ENCODE results near the gene ADK.

ADK gene

DNA sequence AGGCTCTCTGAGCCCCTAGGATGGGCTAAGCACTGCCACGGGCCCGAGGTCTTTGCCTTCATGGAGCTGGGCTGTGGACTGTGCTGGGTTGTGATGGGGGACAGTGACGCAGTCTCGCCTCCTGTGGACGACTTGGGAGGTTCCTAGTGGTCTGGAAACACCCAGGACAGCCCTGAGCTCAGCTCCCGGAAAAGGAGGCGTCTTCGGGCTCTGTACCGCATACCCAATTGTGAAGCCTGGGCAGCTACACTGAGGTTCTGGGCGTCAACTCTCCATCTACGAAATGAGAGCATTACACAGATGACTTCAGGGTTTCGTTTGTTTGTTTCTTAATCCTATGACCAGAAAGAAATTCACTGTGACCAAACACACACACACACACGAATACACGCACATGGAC, 595.8 kb downstream of the ADK start:
- H3K9me3 ChIP-seq: no peaks in the 10 kb centered on the region
- H3K4me1 ChIP-seq: no peaks in the 10 kb centered on the region
- DNase-seq: no peak
- H3K27ac ChIP-seq: no peak overlapping the region
- no peak overlapping the region for H3K4me3 ChIP-seq
- TF ChIP-seq, protein P1, sequence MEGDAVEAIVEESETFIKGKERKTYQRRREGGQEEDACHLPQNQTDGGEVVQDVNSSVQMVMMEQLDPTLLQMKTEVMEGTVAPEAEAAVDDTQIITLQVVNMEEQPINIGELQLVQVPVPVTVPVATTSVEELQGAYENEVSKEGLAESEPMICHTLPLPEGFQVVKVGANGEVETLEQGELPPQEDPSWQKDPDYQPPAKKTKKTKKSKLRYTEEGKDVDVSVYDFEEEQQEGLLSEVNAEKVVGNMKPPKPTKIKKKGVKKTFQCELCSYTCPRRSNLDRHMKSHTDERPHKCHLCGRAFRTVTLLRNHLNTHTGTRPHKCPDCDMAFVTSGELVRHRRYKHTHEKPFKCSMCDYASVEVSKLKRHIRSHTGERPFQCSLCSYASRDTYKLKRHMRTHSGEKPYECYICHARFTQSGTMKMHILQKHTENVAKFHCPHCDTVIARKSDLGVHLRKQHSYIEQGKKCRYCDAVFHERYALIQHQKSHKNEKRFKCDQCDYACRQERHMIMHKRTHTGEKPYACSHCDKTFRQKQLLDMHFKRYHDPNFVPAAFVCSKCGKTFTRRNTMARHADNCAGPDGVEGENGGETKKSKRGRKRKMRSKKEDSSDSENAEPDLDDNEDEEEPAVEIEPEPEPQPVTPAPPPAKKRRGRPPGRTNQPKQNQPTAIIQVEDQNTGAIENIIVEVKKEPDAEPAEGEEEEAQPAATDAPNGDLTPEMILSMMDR (IDR thresholded peaks at IDR 0.05): no peak
- intact Hi-C loops (cut with DNase I; ENCODE audit: low total_unique reads): no loop called here
- H3K36me3 ChIP-seq: no peaks in the 10 kb centered on the region
- no peaks in the 10 kb centered on the region for H3K27me3 ChIP-seq

DNA sequence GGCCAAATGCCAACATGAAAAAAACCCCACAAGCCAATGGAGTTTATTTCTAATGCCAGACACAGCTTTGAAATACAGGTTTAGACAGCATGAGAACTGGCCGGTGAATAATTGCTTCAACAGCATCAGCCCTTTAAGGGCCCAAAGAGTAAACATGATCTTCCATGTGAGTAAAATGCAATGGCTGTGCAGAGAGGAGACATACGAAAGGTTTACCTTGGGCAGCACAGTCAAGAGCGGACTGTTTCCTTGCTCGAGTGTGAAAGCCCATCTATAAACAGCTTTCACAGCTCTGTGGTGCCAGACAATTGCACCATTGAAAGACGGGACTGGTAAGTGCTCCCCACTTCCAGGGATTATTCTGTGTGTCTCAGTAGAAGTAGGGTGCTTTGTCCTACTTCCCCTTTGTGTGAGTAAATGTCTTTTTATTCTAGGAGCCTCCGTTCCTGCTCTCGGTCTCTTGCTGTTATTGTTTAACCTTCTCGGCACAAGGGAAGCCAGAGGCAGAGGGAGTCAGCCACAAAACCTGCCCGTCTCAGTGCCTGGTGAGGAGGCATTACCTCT, 597.5 kb downstream of the ADK start:
- Histone ChIP-seq H3K36me3 (no peaks in the 10 kb centered on the region), H3K4me3 (no peak overlapping the region), H3K9me3 (no peaks in the 10 kb centered on the region), H3K27ac (no peak overlapping the region), H3K4me1 (peaks cover 0 to 4% (median 2%) of the 10 kb centered on the region in 4 donors), H3K27me3 (no peaks in the 10 kb centered on the region)
- no peak for DNase-seq
- intact Hi-C loops (cut with DNase I; ENCODE audit: low total_unique reads): no loop called here
- TF ChIP-seq, protein P1 (IDR thresholded peaks at IDR 0.05): no peak

DNA sequence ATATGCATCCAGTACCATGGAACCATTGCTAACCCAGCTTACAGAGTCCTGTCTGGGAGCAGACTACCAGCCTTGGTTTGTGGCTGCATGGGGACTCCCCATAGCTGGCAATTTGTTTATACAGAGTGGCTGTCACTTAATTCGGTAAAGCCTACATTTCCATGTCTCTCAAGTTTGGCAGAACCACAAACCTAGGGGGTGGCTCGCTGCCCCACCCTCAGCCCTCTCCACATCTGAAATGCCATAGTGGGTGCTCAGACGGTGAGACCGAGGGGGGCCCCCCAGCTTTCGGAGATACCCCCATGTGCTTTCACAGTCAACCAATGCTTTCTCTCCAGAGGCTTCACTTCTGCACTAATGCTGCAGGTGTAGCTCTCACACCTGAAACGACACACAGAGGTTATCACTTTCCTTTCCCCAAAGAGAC, 599.8 kb downstream of the ADK start:
- Histone ChIP-seq H3K36me3 (no peaks in the 10 kb centered on the region), H3K4me3 (no peak overlapping the region), H3K27ac (no peak overlapping the region), H3K27me3 (no peaks in the 10 kb centered on the region), H3K4me1 (peaks cover 0 to 22% (median 12%) of the 10 kb centered on the region in 4 donors), H3K9me3 (no peaks in the 10 kb centered on the region)
- DNase-seq: peak in 1 of 2 donors; percentile 44
- intact Hi-C loops (cut with DNase I; ENCODE audit: low total_unique reads): no loop called here
- TF ChIP-seq, protein P1 (IDR thresholded peaks at IDR 0.05): no peak

DNA sequence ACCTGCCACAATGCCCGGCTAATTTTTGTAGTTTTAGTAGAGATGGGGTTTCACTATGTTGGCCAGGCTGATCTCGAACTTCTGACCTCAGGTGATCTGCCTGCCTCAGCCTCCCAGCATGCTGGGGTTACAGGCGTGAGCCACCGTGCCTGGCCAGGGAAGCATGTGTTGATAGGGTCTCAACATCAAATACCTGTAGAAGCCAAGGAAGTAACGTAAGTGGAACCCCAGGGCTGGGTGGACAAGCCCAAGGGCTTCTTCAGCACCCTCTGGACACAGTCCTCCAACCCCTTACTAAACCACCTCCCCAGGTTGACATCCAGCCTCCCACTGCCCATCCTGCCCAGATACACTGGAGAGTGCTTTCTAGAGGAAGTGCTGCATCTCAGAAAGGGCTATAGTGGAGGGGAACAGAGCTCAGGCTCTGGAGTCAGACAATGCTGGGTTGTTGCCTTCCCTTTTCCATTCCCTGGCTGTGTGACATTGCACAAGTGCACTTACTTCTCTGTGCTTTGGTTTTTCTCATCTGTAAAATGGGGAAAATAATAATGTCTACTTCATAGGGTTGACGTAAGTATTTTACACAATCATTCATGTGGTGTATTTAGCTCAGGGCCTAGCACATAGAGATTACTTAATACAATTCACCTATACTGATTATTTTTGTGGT, 601.5 kb downstream of the ADK start:
- H3K4me3 ChIP-seq: no peak overlapping the region
- H3K4me1 ChIP-seq: peaks cover 0 to 22% (median 12%) of the 10 kb centered on the region in 4 donors
- H3K36me3 ChIP-seq: no peaks in the 10 kb centered on the region
- no peaks in the 10 kb centered on the region for H3K27me3 ChIP-seq
- intact Hi-C loops (cut with DNase I; ENCODE audit: low total_unique reads): no loop called here
- TF ChIP-seq, protein P1 (IDR thresholded peaks at IDR 0.05): no peak
- no peaks in the 10 kb centered on the region for H3K9me3 ChIP-seq
- H3K27ac ChIP-seq: no peak overlapping the region
- DNase-seq: peak in 1 of 2 donors; percentile 31

DNA sequence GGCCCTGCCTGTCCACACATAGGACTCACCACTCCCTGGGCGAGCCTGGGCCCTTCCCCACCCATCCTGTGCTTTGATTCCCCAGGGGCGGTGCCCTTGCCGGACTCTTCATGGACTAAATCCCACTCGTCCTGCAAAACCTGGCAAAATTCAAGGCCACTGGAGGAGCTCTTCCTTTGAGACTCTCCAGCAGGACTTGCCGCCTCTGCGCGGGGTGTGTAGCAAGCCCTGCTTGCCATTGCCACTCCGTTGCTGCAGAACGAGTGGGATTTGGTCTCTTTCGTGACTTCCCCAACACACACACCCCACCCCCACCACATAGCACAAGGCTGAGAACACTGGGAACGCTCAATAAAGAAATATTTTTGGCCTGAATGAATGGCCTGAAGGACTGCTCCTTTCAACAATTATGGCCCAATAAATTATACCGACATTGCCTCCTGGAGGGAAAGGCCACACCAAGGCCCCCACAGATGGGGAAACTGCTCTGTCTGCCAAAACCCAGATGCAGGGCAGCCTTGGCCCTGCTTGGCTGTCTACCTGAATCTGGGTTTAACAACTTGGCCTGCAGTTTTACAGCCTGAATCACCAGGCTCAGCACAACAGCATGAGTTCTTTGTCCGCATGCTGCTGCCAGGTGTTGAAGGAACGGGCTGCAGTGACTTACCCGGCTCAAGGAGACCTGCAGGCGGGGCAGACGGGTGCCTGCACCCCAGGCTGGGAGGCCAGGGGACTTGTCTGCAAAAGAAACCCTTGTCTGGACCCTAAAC, 602.6 kb downstream of the ADK start:
- H3K27ac ChIP-seq: peak overlapping the region in 1 of 2 donors; percentile 2
- DNase-seq: peak in 1 of 2 donors; percentile 59
- no peaks in the 10 kb centered on the region for H3K36me3 ChIP-seq
- H3K4me3 ChIP-seq: no peak overlapping the region
- H3K4me1 ChIP-seq: peaks cover 0 to 22% (median 12%) of the 10 kb centered on the region in 4 donors
- H3K27me3 ChIP-seq: no peaks in the 10 kb centered on the region
- H3K9me3 ChIP-seq: no peaks in the 10 kb centered on the region
- TF ChIP-seq, protein P1 (IDR thresholded peaks at IDR 0.05): no peak
- intact Hi-C loops (cut with DNase I; ENCODE audit: low total_unique reads): no loop called here
